WTC11 (cell line): ENCODE results near the gene PPIP5K2. TPM values are rescaled to one million over a fixed set of nuclear protein-coding genes. Genes with fewer than 3 reads are reported as not detected.

ENCODE experiments used
- ATAC-seq: fragments of 200-7000 bp; cut with Tn5 transposase; 2 replicates; pipeline ENCODE4 v1.10.0; 2021; ENCODE audit warnings: mild to moderate bottlenecking, moderate library complexity
- CTCF ChIA-PET: fragments of 300-600 bp; sonication (Branson Sonifier 250); formaldehyde crosslinking; loops from one replicate; lab custom pipeline; 2021; ENCODE audit warnings: antibody characterized with exemption; lab: Charles Lee
- POLR2A ChIA-PET: fragments of 350-600 bp; sonication (Branson Sonifier 250); formaldehyde crosslinking; loops from one replicate; lab custom pipeline; 2021; ENCODE audit warnings: antibody characterized with exemption; lab: Charles Lee
- DNase-seq: peaks from one replicate; pipeline ENCODE4 v3.0.0; 2021; ENCODE audit warnings: low spot score
- H3K27ac Mint-ChIP-seq: 2 replicates; pipeline ENCODE4 v1.8.0; 2021; ENCODE audit warnings: mixed read lengths
- H3K27me3 Mint-ChIP-seq: 2 replicates; pipeline ENCODE4 v1.8.0; 2021; ENCODE audit warnings: low read depth, mild to moderate bottlenecking, moderate library complexity, mixed read lengths
- H3K36me3 Mint-ChIP-seq: 2 replicates; pipeline ENCODE4 v1.8.0; 2021; ENCODE audit warnings: mixed read lengths
- H3K4me1 Mint-ChIP-seq: 2 replicates; pipeline ENCODE4 v1.8.0; 2022; ENCODE audit warnings: mixed read lengths
- H3K4me3 Mint-ChIP-seq: 2 replicates; pipeline ENCODE4 v1.8.0; 2021; ENCODE audit warnings: mild to moderate bottlenecking, moderate library complexity, mixed read lengths
- H3K9me3 Mint-ChIP-seq: 2 replicates; pipeline ENCODE4 v1.8.0; 2021; ENCODE audit warnings: mixed read lengths
- AR ChIP-seq: fragments of 250-450 bp; sonication (Bioruptor Pico); IDR thresholded peaks from 2 replicates; pipeline ENCODE4 v1.9.0; 2021; ENCODE audit warnings: mild to moderate bottlenecking
- ATF1 ChIP-seq: sonication (generic); formaldehyde crosslinking; IDR thresholded peaks from 2 replicates; pipeline ENCODE4 v1.8.1; 2023; ENCODE audit warnings: mild to moderate bottlenecking, moderate library complexity, missing genetic modification reagents
- CREB1 ChIP-seq: sonication (generic); formaldehyde crosslinking; IDR thresholded peaks from 2 replicates; pipeline ENCODE4 v1.8.0; 2023; ENCODE audit warnings: mild to moderate bottlenecking, missing genetic modification reagents
- CREM ChIP-seq: sonication (generic); formaldehyde crosslinking; IDR thresholded peaks from 2 replicates; pipeline ENCODE4 v1.8.1; 2022; ENCODE audit warnings: mild to moderate bottlenecking, missing genetic modification reagents, moderate library complexity
- ELF4 ChIP-seq: sonication (generic); formaldehyde crosslinking; IDR thresholded peaks from 2 replicates; pipeline ENCODE4 v1.8.1; 2022; ENCODE audit warnings: low read depth, mild to moderate bottlenecking, moderate library complexity, missing genetic modification reagents
- HMGA2 ChIP-seq: fragments of 250-450 bp; sonication (Bioruptor Pico); IDR thresholded peaks from 2 replicates; pipeline ENCODE4 v1.4.0; 2021; ENCODE audit warnings: mild to moderate bottlenecking, moderate library complexity
- JAZF1 ChIP-seq: fragments of 250-450 bp; sonication (Bioruptor Pico); IDR thresholded peaks from 2 replicates; pipeline ENCODE4 v1.9.0; 2021; ENCODE audit warnings: moderate library complexity, mild to moderate bottlenecking, inconsistent platforms
- KAT7 ChIP-seq: sonication (generic); formaldehyde crosslinking; IDR thresholded peaks from 2 replicates; pipeline ENCODE4 v1.8.1; 2023; ENCODE audit warnings: missing genetic modification reagents, mild to moderate bottlenecking, borderline replicate concordance
- MLX ChIP-seq: sonication (generic); formaldehyde crosslinking; IDR thresholded peaks from 2 replicates; pipeline ENCODE4 v1.8.1; 2023; ENCODE audit warnings: mild to moderate bottlenecking, missing genetic modification reagents, moderate library complexity
- MXD4 ChIP-seq: fragments of 250-450 bp; sonication (Bioruptor Pico); IDR thresholded peaks from 2 replicates; pipeline ENCODE4 v1.8.0; 2021; ENCODE audit warnings: mild to moderate bottlenecking, moderate library complexity, borderline replicate concordance
- NR2C2 ChIP-seq: sonication (generic); formaldehyde crosslinking; IDR thresholded peaks from 2 replicates; pipeline ENCODE4 v1.8.0; 2022; ENCODE audit warnings: mild to moderate bottlenecking, missing genetic modification reagents
- PRDM15 ChIP-seq: sonication (generic); formaldehyde crosslinking; IDR thresholded peaks from 2 replicates; pipeline ENCODE4 v1.8.0; 2022; ENCODE audit warnings: missing genetic modification reagents
- RORB ChIP-seq: fragments of 250-450 bp; sonication (Bioruptor Pico); IDR thresholded peaks from 2 replicates; pipeline ENCODE4 v1.9.0; 2021; ENCODE audit warnings: mild to moderate bottlenecking
- USF2 ChIP-seq: sonication (generic); formaldehyde crosslinking; IDR thresholded peaks from 2 replicates; pipeline ENCODE4 v1.8.1; 2023; ENCODE audit warnings: mild to moderate bottlenecking, missing genetic modification reagents, moderate library complexity
- ZBTB21 ChIP-seq: sonication (generic); formaldehyde crosslinking; IDR thresholded peaks from 2 replicates; pipeline ENCODE4 v1.8.1; 2023; ENCODE audit warnings: mild to moderate bottlenecking, missing genetic modification reagents, borderline replicate concordance
- ZNF138 ChIP-seq: sonication (generic); formaldehyde crosslinking; conservative IDR thresholded peaks from 2 replicates; pipeline ENCODE4 v1.8.1; 2022; ENCODE audit warnings: mild to moderate bottlenecking, moderate library complexity, missing genetic modification reagents
- ZNF416 ChIP-seq: fragments of 250-450 bp; sonication (Bioruptor Pico); IDR thresholded peaks from 2 replicates; pipeline ENCODE4 v1.9.0; 2021; ENCODE audit warnings: mild to moderate bottlenecking, inconsistent platforms
- ZNF425 ChIP-seq: fragments of 250-450 bp; sonication (Bioruptor Pico); conservative IDR thresholded peaks from 2 replicates; pipeline ENCODE4 v1.9.0; 2021; ENCODE audit warnings: mild to moderate bottlenecking
- ZNF512 ChIP-seq: sonication (generic); formaldehyde crosslinking; IDR thresholded peaks from 2 replicates; pipeline ENCODE4 v1.8.1; 2022; ENCODE audit warnings: missing genetic modification reagents, borderline replicate concordance
- ZSCAN18 ChIP-seq: fragments of 250-450 bp; sonication (Bioruptor Pico); IDR thresholded peaks from 2 replicates; pipeline ENCODE4 v2.1.2; 2022; ENCODE audit warnings: mild to moderate bottlenecking, moderate library complexity
- total RNA-seq: library from RNA; stranded (reverse); gene quantifications from 3 replicates; pipeline ENCODE4 v1.2.3, GENCODE V29; 2021

Gene PPIP5K2
- total RNA-seq, 1 experiment from 2014 or later, result 67.6 TPM

GRCh38 chr5:103235891-103236290, 115.8 kb downstream of the PPIP5K2 start (continued):
- TF ChIP-seq MLX (CRISPR knock-in tag) (no peak), MXD4 (CRISPR knock-in tag) (no peak), ZNF425 (CRISPR knock-in tag) (no peak), NR2C2 (CRISPR knock-in tag) (no peak), CREB1 (no peak), KAT7 (no peak), ZNF138 (CRISPR knock-in tag) (no peak), ATF1 (CRISPR knock-in tag) (no peak), PRDM15 (no peak), AR (CRISPR knock-in tag) (no peak), HMGA2 (CRISPR knock-in tag) (no peak), ZNF416 (CRISPR knock-in tag) (no peak), CREM (CRISPR knock-in tag) (no peak), ZBTB21 (CRISPR knock-in tag) (no peak), ZNF512 (CRISPR knock-in tag) (no peak), JAZF1 (CRISPR knock-in tag) (no peak)

- Mint-ChIP-seq H3K27ac (no peak overlapping the region), H3K4me1 (no peaks in the 10 kb centered on the region), H3K9me3 (peaks cover 31% of the 10 kb centered on the region), H3K27me3 (peaks cover 4% of the 10 kb centered on the region; the same call in 1 of the 2 replicates), H3K4me3 (no peak overlapping the region), H3K36me3 (peaks cover 11% of the 10 kb centered on the region; the same call in 1 of the 2 replicates)
- ATAC-seq (no peak), DNase-seq (no peak)
- POLR2A ChIA-PET, result no interaction called here
- CTCF ChIA-PET, result no interaction called here
- TF ChIP-seq ZSCAN18 (CRISPR knock-in tag) (no peak), RORB (CRISPR knock-in tag) (no peak), ELF4 (CRISPR knock-in tag) (no peak), JAZF1 (CRISPR knock-in tag) (no peak), PRDM15 (no peak), USF2 (CRISPR knock-in tag) (no peak), CREB1 (no peak), ZNF416 (CRISPR knock-in tag) (no peak)
Observed at GRCh38 chr5:103237778-103238177, 117.7 kb downstream of the PPIP5K2 start.
